Stomach (tissue), 9 donors: ENCODE results near the gene SARDH. TPM values are rescaled to one million over a fixed set of nuclear protein-coding genes. Genes with fewer than 3 reads are reported as not detected.

Experiments
- DNase-seq, 2 donors: peaks; one replicate each; pipeline versions ENCODE4 v3.0.0 to v3.0.0-alpha.2; 2013 to 2019
- H3K27ac ChIP-seq, 5 donors: fragments of 200-600 bp in 4 of 5; sonication (generic) in 4 of 5; one replicate each; pipeline ENCODE4 v1.5.1; 2013 to 2019; ENCODE audit warnings: mild to moderate bottlenecking in 1 of 5, moderate library complexity in 1 of 5
- H3K27me3 ChIP-seq, 3 donors: fragments of 200-600 bp; sonication (generic); one replicate each; pipeline ENCODE4 v1.5.1; 2017 to 2019; ENCODE audit warnings: mixed run types in 1 of 3
- H3K36me3 ChIP-seq, 4 donors: fragments of 200-600 bp; sonication (generic); 1 replicate in 3 of 4; 2 replicates in 1 of 4; pipeline ENCODE4 v1.5.1; 2016 to 2019
- H3K4me1 ChIP-seq, 4 donors: fragments of 200-600 bp; sonication (generic); one replicate each; pipeline ENCODE4 v1.5.1; 2016 to 2019
- H3K4me3 ChIP-seq, 4 donors: fragments of 200-600 bp; sonication (generic) in 3 of 4; one replicate each; pipeline ENCODE4 v1.5.1; 2016 to 2019; ENCODE audit warnings: mild to moderate bottlenecking in 1 of 4
- H3K9me3 ChIP-seq, 4 donors: fragments of 200-600 bp; sonication (generic); one replicate each; pipeline ENCODE4 v1.5.1; 2016 to 2019
- EP300 ChIP-seq: sonication (generic); formaldehyde crosslinking; IDR thresholded peaks from one replicate; pipeline ENCODE4 v1.6.1; 2017; ENCODE audit warnings: antibody characterized with exemption
- POLR2A ChIP-seq, 4 donors: fragments of 450-650 bp; IDR thresholded peaks; one replicate each; pipeline ENCODE4 v1.6.1; 2016; ENCODE audit warnings: antibody characterized with exemption in 4 of 4, control low read depth in 2 of 4, mild to moderate bottlenecking in 1 of 4, moderate library complexity in 1 of 4
- POLR2AphosphoS5 ChIP-seq, 3 donors: sonication (generic); formaldehyde crosslinking; IDR thresholded peaks; one replicate each; pipeline ENCODE4 v1.6.1; 2016; ENCODE audit warnings: antibody characterized with exemption in 3 of 3
- WGBS, 5 donors: extraction: QIAGEN DNeasy Blood & Tissue Kit in 3 of 5; methylation state at CpG; one replicate each; pipeline versions ENCODE4 v1.1.5 to v1.1.7; 2013 to 2018; 5-methylcytosine and 5-hydroxymethylcytosine counted together
- intact Hi-C: fragments of 100-400 bp; cut with DNase I; formaldehyde crosslinking; loops from one replicate; pipeline ENCODE4 v1.15.1; 2023; ENCODE audit warnings: low total_unique reads
- polyA plus RNA-seq, 3 donors: library from polyadenylated mRNA; stranded (reverse); fragments of 200-250 nt; gene quantifications; one replicate each; pipeline ENCODE4 v1.2.3, GENCODE V29; 2013
- total RNA-seq, 5 donors: library from RNA; depleted of rRNA; stranded (reverse); fragments of >200 nt; gene quantifications; one replicate each; pipeline versions ENCODE4 v1.1.0 to v1.2.3, GENCODE V29; 2014 to 2016
- TF ChIP-seq, protein P1 (sequence below), 7 experiments: fragments of 450-650 bp in 4 of 7; fragments of 200-600 bp in 3 of 7; sonication (generic) in 3 of 7; IDR thresholded peaks; one replicate each; pipeline ENCODE4 v1.5.1; 2016 to 2019; ENCODE audit warnings: antibody characterized with exemption in 7 of 7, control low read depth in 2 of 7, mild to moderate bottlenecking in 1 of 7
- donor health status: healthy with polysubstance abuse.
- donor health status: Bipolar disorder and iron deficiency.
- donor health status: healthy.

SARDH gene
- total and polyA plus RNA-seq, 8 donors, result 0.76 to 15.2 (median 2.6) TPM; not detected in 1

DNA sequence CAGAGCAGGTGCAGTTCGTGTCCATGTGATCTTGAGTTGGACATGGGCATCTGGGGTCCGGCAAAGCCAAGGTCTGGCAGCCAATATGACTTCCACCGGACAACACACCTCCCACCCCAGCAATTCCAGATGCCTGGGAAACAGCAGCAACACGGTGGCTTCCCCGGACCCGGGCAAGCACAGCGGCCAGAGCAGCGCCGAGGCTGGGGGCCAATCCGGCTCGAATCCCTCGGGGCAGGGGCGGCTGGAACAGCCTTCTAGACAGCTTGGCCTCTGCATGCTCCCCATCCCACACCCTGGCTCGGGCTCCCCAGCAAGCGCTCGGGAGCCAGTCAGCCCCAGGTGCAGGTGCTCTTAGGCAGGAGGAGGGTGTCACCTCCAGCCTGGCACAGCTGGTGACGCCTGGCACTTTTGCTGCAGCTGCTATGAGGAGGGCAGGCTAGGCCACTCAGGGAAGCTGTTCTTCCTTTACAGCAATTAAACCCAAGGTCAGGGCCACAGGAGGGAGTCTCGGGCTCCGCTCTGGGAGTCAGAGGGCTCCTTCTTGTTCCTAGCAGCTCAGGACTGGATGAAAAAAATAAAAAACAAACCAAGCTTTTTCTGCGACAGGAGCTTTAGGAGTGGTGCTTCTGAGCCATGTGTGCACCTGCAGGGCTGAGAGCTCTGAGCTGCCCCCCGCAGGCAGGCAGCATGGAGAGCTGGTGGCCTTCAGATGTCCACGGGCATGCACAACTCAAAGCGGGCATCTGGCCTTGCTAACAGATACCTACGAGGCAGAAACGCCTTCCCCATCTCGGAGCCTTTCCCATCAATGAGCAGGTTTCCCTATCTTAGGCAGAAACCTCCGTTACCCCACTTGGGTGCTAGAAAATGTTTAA lies 73.7 kb downstream of the SARDH start:
- intact Hi-C loops, result no loop called here
- no peak for DNase-seq
- no peaks in the 10 kb centered on the region for H3K9me3 ChIP-seq
- peaks cover 0 to 1% (median under 1%) of the 10 kb centered on the region in 4 donors for H3K4me1 ChIP-seq
- H3K4me3 ChIP-seq, result no peak overlapping the region
- no peaks in the 10 kb centered on the region for H3K36me3 ChIP-seq
- H3K27me3 ChIP-seq, result peaks cover 0 to 27% (median 8%) of the 10 kb centered on the region in 3 donors
- H3K27ac ChIP-seq, result no peak overlapping the region
- TF ChIP-seq POLR2A (IDR thresholded peaks at IDR 0.05) (no peak), EP300 (no peak), POLR2AphosphoS5 (IDR thresholded peaks at IDR 0.05) (no peak)
- TF ChIP-seq, protein P1, sequence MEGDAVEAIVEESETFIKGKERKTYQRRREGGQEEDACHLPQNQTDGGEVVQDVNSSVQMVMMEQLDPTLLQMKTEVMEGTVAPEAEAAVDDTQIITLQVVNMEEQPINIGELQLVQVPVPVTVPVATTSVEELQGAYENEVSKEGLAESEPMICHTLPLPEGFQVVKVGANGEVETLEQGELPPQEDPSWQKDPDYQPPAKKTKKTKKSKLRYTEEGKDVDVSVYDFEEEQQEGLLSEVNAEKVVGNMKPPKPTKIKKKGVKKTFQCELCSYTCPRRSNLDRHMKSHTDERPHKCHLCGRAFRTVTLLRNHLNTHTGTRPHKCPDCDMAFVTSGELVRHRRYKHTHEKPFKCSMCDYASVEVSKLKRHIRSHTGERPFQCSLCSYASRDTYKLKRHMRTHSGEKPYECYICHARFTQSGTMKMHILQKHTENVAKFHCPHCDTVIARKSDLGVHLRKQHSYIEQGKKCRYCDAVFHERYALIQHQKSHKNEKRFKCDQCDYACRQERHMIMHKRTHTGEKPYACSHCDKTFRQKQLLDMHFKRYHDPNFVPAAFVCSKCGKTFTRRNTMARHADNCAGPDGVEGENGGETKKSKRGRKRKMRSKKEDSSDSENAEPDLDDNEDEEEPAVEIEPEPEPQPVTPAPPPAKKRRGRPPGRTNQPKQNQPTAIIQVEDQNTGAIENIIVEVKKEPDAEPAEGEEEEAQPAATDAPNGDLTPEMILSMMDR (IDR thresholded peaks at IDR 0.05), result no peak
- 72 to 87% (median 82%) methylated on average over 21 to 27 of the region's 27 CpGs for WGBS, 5 donors

DNA sequence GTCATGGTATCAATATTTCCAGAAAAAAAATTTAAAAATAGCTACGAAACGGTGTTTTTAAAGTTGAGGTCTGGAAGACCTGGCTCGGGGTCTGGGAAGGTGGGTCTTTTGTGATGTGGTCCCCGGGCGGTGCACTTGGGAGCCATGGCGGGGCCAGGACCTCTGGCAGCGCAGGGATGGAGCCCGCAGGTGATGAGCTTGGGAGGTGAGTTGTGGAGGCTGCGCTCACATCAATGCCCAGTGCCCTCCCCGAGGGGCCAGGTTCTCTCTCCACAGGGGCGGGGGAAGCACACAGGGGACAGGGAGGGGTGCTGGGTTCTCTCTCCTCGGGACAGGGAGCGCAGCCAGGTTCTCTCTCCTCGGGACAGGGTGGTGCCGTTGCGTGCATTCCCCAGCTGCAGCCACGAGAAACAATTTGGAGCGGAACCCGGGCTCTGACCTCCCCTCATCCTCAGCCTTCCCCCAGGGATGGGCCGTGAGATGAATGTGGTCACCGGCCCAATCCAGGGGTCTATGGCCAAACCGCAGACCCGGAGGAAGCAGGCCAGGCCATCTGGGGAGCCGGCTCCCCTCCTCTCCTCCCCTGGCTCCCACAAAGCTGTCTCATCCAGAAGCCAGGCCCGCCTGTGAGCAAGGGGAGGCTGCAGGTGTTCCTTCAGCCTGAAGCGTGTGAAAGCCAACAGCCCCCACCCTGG lies 76.2 kb downstream of the SARDH start:
- 81 to 86% (median 83%) methylated on average over 20 to 26 of the region's 26 CpGs for WGBS, 5 donors
- Histone ChIP-seq H3K9me3 (no peaks in the 10 kb centered on the region), H3K36me3 (no peaks in the 10 kb centered on the region), H3K27me3 (peaks cover 0 to 52% (median 17%) of the 10 kb centered on the region in 3 donors), H3K27ac (no peak overlapping the region), H3K4me3 (no peak overlapping the region), H3K4me1 (peaks cover 10 to 17% (median 15%) of the 10 kb centered on the region in 4 donors)
- intact Hi-C loops, result no loop called here
- TF ChIP-seq, protein P1 (IDR thresholded peaks at IDR 0.05), result no peak
- TF ChIP-seq POLR2AphosphoS5 (IDR thresholded peaks at IDR 0.05) (no peak), EP300 (no peak), POLR2A (IDR thresholded peaks at IDR 0.05) (no peak)
- DNase-seq, result no peak

DNA sequence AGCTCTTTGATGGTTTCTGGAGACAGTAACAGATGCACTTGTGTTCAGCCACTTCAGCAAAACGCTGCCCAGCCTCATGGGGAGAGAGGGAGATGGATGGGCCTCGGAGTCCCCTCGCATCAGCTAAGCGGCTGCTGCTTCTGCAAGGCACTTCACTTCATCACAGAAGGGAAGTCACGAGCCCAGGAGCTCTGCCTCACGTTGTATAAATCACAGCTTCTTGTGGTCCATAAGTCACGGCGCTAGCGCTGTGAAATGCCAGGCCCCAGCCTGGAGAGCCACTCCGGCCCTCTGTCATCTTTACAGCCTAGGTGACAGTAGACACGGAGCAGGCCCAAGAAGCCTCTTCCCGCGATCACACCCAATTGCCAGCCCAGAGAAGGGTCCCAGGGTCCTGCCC lies 78.6 kb downstream of the SARDH start:
- 63 to 72% (median 71%) methylated on average over 8 to 13 of the region's 13 CpGs for WGBS, 5 donors

More for the DNA sequence above, 78.6 kb downstream of the SARDH start:
- Histone ChIP-seq H3K4me1 (peaks cover 10 to 17% (median 15%) of the 10 kb centered on the region in 4 donors), H3K36me3 (no peaks in the 10 kb centered on the region), H3K27ac (no peak overlapping the region), H3K4me3 (no peak overlapping the region), H3K27me3 (peaks cover 3 to 76% (median 37%) of the 10 kb centered on the region in 3 donors), H3K9me3 (no peaks in the 10 kb centered on the region)
- TF ChIP-seq POLR2A (IDR thresholded peaks at IDR 0.05), result no peak
- TF ChIP-seq POLR2AphosphoS5 (IDR thresholded peaks at IDR 0.05), result no peak
- TF ChIP-seq, protein P1 (IDR thresholded peaks at IDR 0.05), result no peak
- no peak for TF ChIP-seq EP300
- intact Hi-C loops, result no loop called here
- no peak for DNase-seq
